AG04449 (cell line): ENCODE results near the gene JADE3.

ENCODE experiments used
- CTCF ChIA-PET: fragments of 350-600 bp; formaldehyde crosslinking; extraction: SDS; loops from one replicate; lab custom pipeline; 2021; ENCODE audit warnings: antibody characterized with exemption; lab: Yijun Ruan, JAX
- POLR2A ChIA-PET: fragments of 400-600, 350-600 bp; formaldehyde crosslinking; extraction: SDS; loops from one replicate; lab custom pipeline; 2020; ENCODE audit warnings: antibody characterized with exemption, inconsistent platforms; lab: Yijun Ruan, JAX
- DNase-seq: peaks from one replicate; pipeline ENCODE4 v3.0.0-alpha.2; 2010; ENCODE audit warnings: low read depth, low spot score
- H3K4me3 ChIP-seq: 2 replicates; pipeline ENCODE4 v1.5.1; 2011; ENCODE audit warnings: low read depth, mild to moderate bottlenecking, control low read depth, low read length
- TF ChIP-seq, protein P1 (sequence below): IDR thresholded peaks from one replicate; pipeline ENCODE4 v1.5.1; 2011; ENCODE audit warnings: mild to moderate bottlenecking, moderate library complexity, low read length, control low read depth, inconsistent platforms; ENCODE audit not compliant: insufficient read depth; ENCODE audit errors: missing control alignments

Gene JADE3

DNA sequence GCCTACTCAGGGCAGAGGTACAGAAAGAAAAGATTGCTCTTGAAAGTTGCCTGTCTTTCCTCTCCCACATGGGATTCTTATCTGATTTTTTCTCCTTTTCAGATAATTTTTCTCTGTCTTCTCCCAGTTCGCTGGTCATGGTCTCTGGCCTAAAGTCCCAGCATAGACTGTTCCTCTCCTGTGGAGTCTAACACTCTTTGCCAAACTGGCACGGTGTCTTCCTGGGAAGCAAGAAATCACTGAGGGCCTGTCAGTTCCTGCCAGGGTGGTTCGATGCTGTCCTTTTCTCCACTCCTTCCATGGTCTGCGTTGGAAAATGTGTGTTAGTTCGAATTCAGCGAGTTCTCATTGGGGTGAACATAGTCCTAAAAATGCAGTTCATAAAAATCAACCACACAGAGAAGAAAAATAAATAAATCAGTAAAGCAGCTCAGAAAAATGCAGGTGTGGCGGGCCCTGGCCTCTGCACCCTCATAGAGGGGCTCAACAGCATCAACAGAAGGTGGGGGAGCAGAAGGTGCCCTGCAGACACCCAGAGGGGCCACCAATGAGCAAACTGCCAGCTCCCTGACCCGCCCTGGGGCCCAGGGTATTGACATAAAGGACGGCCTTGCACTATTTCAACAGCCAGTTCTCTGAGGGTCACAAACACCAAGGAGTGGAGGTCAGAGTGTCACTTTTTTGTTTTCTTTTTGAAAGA, 168.1 kb downstream of the JADE3 start:
- TF ChIP-seq, protein P1, sequence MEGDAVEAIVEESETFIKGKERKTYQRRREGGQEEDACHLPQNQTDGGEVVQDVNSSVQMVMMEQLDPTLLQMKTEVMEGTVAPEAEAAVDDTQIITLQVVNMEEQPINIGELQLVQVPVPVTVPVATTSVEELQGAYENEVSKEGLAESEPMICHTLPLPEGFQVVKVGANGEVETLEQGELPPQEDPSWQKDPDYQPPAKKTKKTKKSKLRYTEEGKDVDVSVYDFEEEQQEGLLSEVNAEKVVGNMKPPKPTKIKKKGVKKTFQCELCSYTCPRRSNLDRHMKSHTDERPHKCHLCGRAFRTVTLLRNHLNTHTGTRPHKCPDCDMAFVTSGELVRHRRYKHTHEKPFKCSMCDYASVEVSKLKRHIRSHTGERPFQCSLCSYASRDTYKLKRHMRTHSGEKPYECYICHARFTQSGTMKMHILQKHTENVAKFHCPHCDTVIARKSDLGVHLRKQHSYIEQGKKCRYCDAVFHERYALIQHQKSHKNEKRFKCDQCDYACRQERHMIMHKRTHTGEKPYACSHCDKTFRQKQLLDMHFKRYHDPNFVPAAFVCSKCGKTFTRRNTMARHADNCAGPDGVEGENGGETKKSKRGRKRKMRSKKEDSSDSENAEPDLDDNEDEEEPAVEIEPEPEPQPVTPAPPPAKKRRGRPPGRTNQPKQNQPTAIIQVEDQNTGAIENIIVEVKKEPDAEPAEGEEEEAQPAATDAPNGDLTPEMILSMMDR = no peak
- H3K4me3 ChIP-seq = no peak overlapping the region
- POLR2A ChIA-PET = no interaction called here
- CTCF ChIA-PET = interaction anchor here (1.3 to 2.0 kb wide), 2 partner anchors 9 to 12 kb away, joined by 3 to 7 read pairs; no protein-coding TSS in a partner anchor
- DNase-seq = no peak

DNA sequence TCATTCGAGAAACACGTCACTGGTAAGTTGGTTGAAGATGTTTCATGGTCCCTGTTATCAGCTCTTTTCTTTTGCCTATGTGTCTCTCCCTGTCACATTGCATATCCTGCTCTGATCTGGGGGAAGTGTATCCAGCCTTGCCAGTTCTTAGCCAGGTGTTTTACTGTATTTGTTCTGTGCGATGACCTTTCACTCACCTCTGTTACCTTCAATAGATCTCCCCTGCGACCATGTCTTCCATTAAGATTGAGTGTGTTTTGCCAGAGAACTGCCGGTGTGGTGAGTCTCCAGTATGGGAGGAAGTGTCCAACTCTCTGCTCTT, 168.7 kb downstream of the JADE3 start:
- DNase-seq = no peak
- TF ChIP-seq, protein P1 = no peak
- CTCF ChIA-PET = interaction anchor here (1.3 to 2.0 kb wide), 2 partner anchors 10 to 12 kb away, joined by 3 to 7 read pairs; no protein-coding TSS in a partner anchor
- no peak overlapping the region for H3K4me3 ChIP-seq
- POLR2A ChIA-PET = no interaction called here

DNA sequence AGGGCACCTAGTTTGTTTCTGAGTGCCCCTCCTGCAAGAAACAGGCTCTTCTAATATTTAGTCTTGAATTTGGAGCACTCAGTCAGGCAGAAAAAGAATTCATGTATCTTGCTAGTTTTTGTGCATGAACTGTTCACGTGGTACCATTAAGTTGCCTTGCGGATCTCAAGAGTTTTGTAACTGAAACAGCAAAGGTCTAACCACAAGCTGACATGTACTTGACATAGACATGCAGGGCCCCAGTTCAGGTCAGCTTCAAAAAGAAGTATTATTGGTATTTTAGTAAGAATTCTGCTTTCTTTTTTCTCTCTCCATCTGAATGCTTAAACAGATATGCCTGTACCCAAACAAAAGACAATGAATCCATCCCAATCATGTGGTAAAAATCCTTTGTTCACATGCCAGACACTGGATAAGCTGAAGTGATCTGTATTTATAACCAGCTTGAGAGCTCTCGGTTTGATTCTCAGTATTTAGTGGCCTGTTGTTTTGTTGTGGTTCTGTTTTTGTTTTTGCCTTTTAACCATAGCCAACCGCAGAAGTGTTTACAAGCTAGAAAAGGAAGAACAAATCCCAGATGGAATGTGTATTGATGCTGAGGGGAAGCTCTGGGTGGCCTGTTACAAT, 179.0 kb downstream of the JADE3 start:
- no peak for DNase-seq
- POLR2A ChIA-PET = no interaction called here
- TF ChIP-seq, protein P1 = no peak
- no peak overlapping the region for H3K4me3 ChIP-seq
- CTCF ChIA-PET = interaction anchor here (1.0 to 2.7 kb wide), 3 partner anchors 188 to 331 kb away, joined by 5 to 22 read pairs (median 5); no protein-coding TSS in a partner anchor

DNA sequence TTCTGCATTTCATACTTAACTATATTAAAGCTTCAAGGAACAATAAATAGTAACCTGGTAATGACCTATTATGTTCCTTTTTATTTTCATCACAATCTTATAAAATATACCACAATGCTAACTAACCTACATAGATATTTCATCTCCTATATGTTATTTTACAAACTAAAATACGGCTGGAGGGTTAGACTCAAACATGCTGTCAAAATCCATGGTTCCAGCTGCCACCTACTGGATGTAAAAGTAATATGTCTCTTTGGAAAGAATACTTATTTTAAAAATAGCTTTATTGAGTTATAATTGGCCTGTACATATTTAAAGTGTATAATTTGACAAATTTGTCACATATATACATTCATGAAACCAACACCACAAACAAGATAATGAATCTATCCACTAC, 181.0 kb downstream of the JADE3 start:
- CTCF ChIA-PET = interaction anchor here (1.1 to 2.9 kb wide), 19 partner anchors 9 to 444 kb away, joined by 3 to 22 read pairs (median 6); partner anchors contain the start of gene RGN
- no peak for DNase-seq
- POLR2A ChIA-PET = no interaction called here
- TF ChIP-seq, protein P1 = peak; percentile 19
- H3K4me3 ChIP-seq = no peak overlapping the region

DNA sequence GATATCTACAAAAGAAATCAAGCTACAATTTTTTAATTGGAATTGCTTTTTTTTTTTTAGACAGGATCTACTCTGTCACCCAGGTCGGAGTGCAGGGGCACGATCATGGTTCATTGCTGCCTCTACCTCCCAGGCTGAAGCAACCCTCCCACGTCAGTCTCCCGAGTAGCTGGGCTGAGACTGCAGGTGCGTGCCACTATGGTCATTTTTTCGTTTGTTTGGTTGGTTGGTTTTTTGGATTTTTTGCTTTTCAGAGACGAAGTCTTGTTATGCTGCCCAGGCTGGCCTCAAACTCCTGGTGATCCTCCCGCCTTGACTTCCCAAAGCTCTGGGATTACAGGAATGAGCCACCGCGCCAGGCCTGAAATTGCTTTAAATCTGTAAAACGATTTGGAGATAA, 181.6 kb downstream of the JADE3 start:
- POLR2A ChIA-PET = no interaction called here
- TF ChIP-seq, protein P1 = no peak
- no peak overlapping the region for H3K4me3 ChIP-seq
- no peak for DNase-seq
- CTCF ChIA-PET = interaction anchor here (1.1 to 2.9 kb wide), 19 partner anchors 8 to 539 kb away, joined by 3 to 22 read pairs (median 5); partner anchors contain the start of gene RGN

DNA sequence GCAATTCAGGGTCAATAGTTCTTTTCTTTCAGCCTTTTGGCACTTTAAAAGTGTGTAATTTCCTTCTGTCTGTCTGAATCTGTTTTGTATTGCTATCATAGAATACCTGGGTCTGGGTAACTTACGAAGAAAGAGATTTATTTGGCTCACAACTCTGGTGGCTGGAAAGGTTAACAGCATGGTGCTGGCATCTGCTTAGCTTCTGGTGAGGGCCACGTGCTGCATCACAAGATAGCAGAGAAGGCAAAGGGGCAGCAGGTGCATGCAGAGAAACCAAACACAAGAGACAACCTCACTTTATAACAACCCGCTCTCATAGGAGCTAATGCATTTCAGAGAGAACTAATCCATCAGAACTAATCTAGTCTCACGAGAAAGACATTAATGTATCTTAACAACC, 184.8 kb downstream of the JADE3 start:
- DNase-seq = no peak
- ChIA-PET CTCF (interaction anchor here (1.0 kb wide), 1 partner anchor 10 kb away, joined by 3 read pairs; no protein-coding TSS in a partner anchor), POLR2A (no interaction called here)
- H3K4me3 ChIP-seq = no peak overlapping the region
- TF ChIP-seq, protein P1 = no peak
